H1 (cell line): ENCODE measurements around the gene ALDH5A1. TPM values are rescaled to one million over a fixed set of nuclear protein-coding genes. Genes with fewer than 3 reads are reported as not detected.

Experiments
- CTCF ChIA-PET: fragments of 300-600 bp; sonication (Branson Sonifier 250); formaldehyde crosslinking; loops from one replicate; lab custom pipeline; 2021; ENCODE audit not compliant: partially characterized antibody; lab: Charles Lee
- POLR2A ChIA-PET: fragments of 300-600 bp; sonication (Branson Sonifier 250); formaldehyde crosslinking; loops from one replicate; lab custom pipeline; 2021; ENCODE audit warnings: inconsistent platforms; ENCODE audit not compliant: partially characterized antibody; lab: Charles Lee
- DNase-seq, 2 experiments: peaks; one replicate each; pipeline versions ENCODE4 v3.0.0 to v3.0.0-alpha.2; 2010 to 2022; ENCODE audit warnings: low spot score in 2 of 2, low read depth in 1 of 2, mixed read lengths in 1 of 2
- FAIRE-seq: peaks from 2 replicates; lab custom pipeline; 2011; peaks lifted over from hg19 to GRCh38; lab: Jason Lieb, UNC
- H2AFZ ChIP-seq: 2 replicates; pipeline ENCODE4 v1.8.1; 2012; ENCODE audit warnings: low read length, inconsistent platforms
- H2AK5ac ChIP-seq: 2 replicates; pipeline ENCODE4 v1.6.1; 2013; ENCODE audit warnings: low read depth, low read length
- H2BK120ac ChIP-seq: replicated peaks from 2 replicates; pipeline ENCODE3; 2013; ENCODE audit warnings: low read depth, low read length, inconsistent platforms
- H2BK12ac ChIP-seq: 2 replicates; pipeline ENCODE4 v1.6.1; 2013; ENCODE audit warnings: low read depth, low read length
- H2BK15ac ChIP-seq: 2 replicates; pipeline ENCODE4 v1.6.1; 2013; ENCODE audit warnings: low read length
- H2BK20ac ChIP-seq: 2 replicates; pipeline ENCODE4 v1.6.1; 2013; ENCODE audit warnings: low read length
- H2BK5ac ChIP-seq: 2 replicates; pipeline ENCODE4 v1.6.1; 2013; ENCODE audit warnings: low read depth, low read length
- H3K14ac ChIP-seq: 2 replicates; pipeline ENCODE4 v1.6.1; 2013; ENCODE audit warnings: inconsistent platforms; ENCODE audit not compliant: insufficient read length
- H3K18ac ChIP-seq: 2 replicates; pipeline ENCODE4 v1.6.1; 2013; ENCODE audit warnings: low read length; ENCODE audit errors: extremely low read depth
- H3K23ac ChIP-seq: 2 replicates; pipeline ENCODE4 v1.6.1; 2013; ENCODE audit warnings: inconsistent platforms; ENCODE audit not compliant: insufficient read length
- H3K23me2 ChIP-seq: 2 replicates; pipeline ENCODE4 v1.6.1; 2013; ENCODE audit warnings: low read depth, low read length
- H3K27ac ChIP-seq: 2 replicates; pipeline ENCODE4 v1.6.1; 2011; ENCODE audit warnings: low read depth, low read length, inconsistent platforms
- H3K27me3 ChIP-seq, 4 experiments: replicated peaks in 1 of 4; 1 replicate in 1 of 4; 2 replicates in 3 of 4; pipeline versions ENCODE4 v1.6.1 to v1.8.1; 2011 to 2013; ENCODE audit warnings: low read length in 3 of 4, mild to moderate bottlenecking in 3 of 4, inconsistent platforms in 2 of 4, mixed read lengths in 2 of 4, moderate library complexity in 1 of 4; ENCODE audit not compliant: control insufficient read depth in 3 of 4, insufficient read depth in 3 of 4; ENCODE audit errors: extremely low read depth in 1 of 4
- H3K36me3 ChIP-seq, 4 experiments: 2 replicates each; pipeline versions ENCODE4 v1.6.1 to v1.8.1; 2011 to 2013; ENCODE audit warnings: mild to moderate bottlenecking in 4 of 4, low read length in 3 of 4, moderate library complexity in 2 of 4, control low read depth in 1 of 4, inconsistent platforms in 1 of 4; ENCODE audit not compliant: insufficient read depth in 4 of 4, control insufficient read depth in 2 of 4
- H3K4ac ChIP-seq: replicated peaks from 2 replicates; pipeline ENCODE3; 2013; ENCODE audit warnings: low read length, low read depth, mixed read lengths, inconsistent platforms; ENCODE audit not compliant: insufficient read length
- H3K4me1 ChIP-seq, 4 experiments: replicated peaks in 1 of 4; 1 replicate in 1 of 4; 2 replicates in 3 of 4; pipeline versions ENCODE4 v1.6.1 to v1.8.1; 2011 to 2013; ENCODE audit warnings: low read length in 3 of 4, inconsistent platforms in 2 of 4, mixed read lengths in 1 of 4; ENCODE audit not compliant: insufficient read depth in 4 of 4, control insufficient read depth in 3 of 4
- H3K4me2 ChIP-seq, 2 experiments: 2 replicates each; pipeline versions ENCODE4 v1.6.1 to v1.8.1; 2011 to 2013; ENCODE audit warnings: low read depth in 2 of 2, low read length in 2 of 2, control low read depth in 1 of 2, inconsistent platforms in 1 of 2, mild to moderate bottlenecking in 1 of 2; ENCODE audit not compliant: insufficient read depth in 1 of 2
- H3K4me3 ChIP-seq, 4 experiments: fragments of 200-600, 300-600 bp in 1 of 4; sonication (generic), shearing (Covaris generic), sonication (Bioruptor Twin) in 1 of 4; 2 replicates each; pipeline versions ENCODE4 v1.5.1 to v1.8.1; 2011 to 2016; ENCODE audit warnings: low read length in 4 of 4, low read depth in 3 of 4, control low read depth in 2 of 4, inconsistent platforms in 2 of 4, mild to moderate bottlenecking in 2 of 4, mixed read lengths in 1 of 4, moderate library complexity in 1 of 4; ENCODE audit not compliant: insufficient read depth in 2 of 4; ENCODE audit errors: extremely low read depth in 1 of 4
- H3K56ac ChIP-seq: replicated peaks from 2 replicates; pipeline ENCODE3; 2013; ENCODE audit warnings: low read depth, mild to moderate bottlenecking, mixed read lengths, low read length, inconsistent platforms; ENCODE audit not compliant: insufficient read length
- H3K79me1 ChIP-seq: 2 replicates; pipeline ENCODE4 v1.6.1; 2013; ENCODE audit warnings: low read depth, low read length, control low read depth
- H3K79me2 ChIP-seq, 2 experiments: 2 replicates each; pipeline versions ENCODE4 v1.6.1 to v1.8.1; 2012 to 2013; ENCODE audit warnings: low read length in 2 of 2, mild to moderate bottlenecking in 2 of 2, inconsistent platforms in 1 of 2; ENCODE audit not compliant: insufficient read depth in 2 of 2, control insufficient read depth in 1 of 2
- H3K9ac ChIP-seq, 4 experiments: replicated peaks in 1 of 4; 1 replicate in 1 of 4; 2 replicates in 3 of 4; pipeline versions ENCODE4 v1.6.1 to v1.8.1; 2011 to 2013; ENCODE audit warnings: low read depth in 3 of 4, low read length in 3 of 4, control low read depth in 2 of 4, mild to moderate bottlenecking in 2 of 4, moderate library complexity in 2 of 4, inconsistent platforms in 1 of 4; ENCODE audit errors: extremely low read depth in 1 of 4
- H3K9me3 ChIP-seq, 2 experiments: 2 replicates each; pipeline versions ENCODE4 v1.6.1 to v1.8.1; 2012 to 2013; ENCODE audit warnings: mild to moderate bottlenecking in 2 of 2, moderate library complexity in 2 of 2, control low read depth in 1 of 2, inconsistent platforms in 1 of 2, low read depth in 1 of 2, low read length in 1 of 2, mixed read lengths in 1 of 2; ENCODE audit not compliant: insufficient read depth in 2 of 2
- H4K20me1 ChIP-seq, 2 experiments: replicated peaks in 1 of 2; 2 replicates each; pipeline versions ENCODE3 to v1.8.1; 2011 to 2013; ENCODE audit warnings: inconsistent platforms in 2 of 2, low read length in 2 of 2, mild to moderate bottlenecking in 1 of 2; ENCODE audit not compliant: insufficient read depth in 2 of 2, control insufficient read depth in 1 of 2
- H4K5ac ChIP-seq: 2 replicates; pipeline ENCODE4 v1.6.1; 2013; ENCODE audit warnings: low read length, low read depth, mixed read lengths, inconsistent platforms; ENCODE audit not compliant: insufficient read length
- H4K8ac ChIP-seq: 2 replicates; pipeline ENCODE4 v1.8.0; 2013; ENCODE audit warnings: mild to moderate bottlenecking, moderate library complexity, low read length, inconsistent platforms; ENCODE audit not compliant: insufficient read depth; ENCODE audit errors: extremely low read depth
- H4K91ac ChIP-seq: replicated peaks from 2 replicates; pipeline ENCODE3; 2013; ENCODE audit warnings: low read length, mixed read lengths, inconsistent platforms; ENCODE audit not compliant: insufficient read length
- HDAC6 ChIP-seq: IDR thresholded peaks from one replicate; pipeline ENCODE4 v1.7.1; 2012; ENCODE audit warnings: low read depth, mild to moderate bottlenecking, inconsistent platforms, low read length, moderate library complexity
- NRF1 ChIP-seq: IDR thresholded peaks from 2 replicates; pipeline ENCODE4 v1.6.1; 2011; ENCODE audit warnings: mild to moderate bottlenecking, low read depth, low read length, improper control_type of control experiment
- RXRA ChIP-seq: IDR thresholded peaks from 2 replicates; pipeline ENCODE4 v1.6.1; 2011; ENCODE audit warnings: low read depth, mild to moderate bottlenecking, low read length, moderate library complexity; ENCODE audit not compliant: insufficient read depth
- SP1 ChIP-seq: IDR thresholded peaks from 2 replicates; pipeline ENCODE4 v1.6.1; 2011; ENCODE audit warnings: low read depth, low read length
- WGBS, 2 experiments: shearing (Covaris generic) in 1 of 2; methylation state at CpG; one replicate each; pipeline versions ENCODE4 v1.1.6 to v1.1.7; 2013 to 2015; ENCODE audit warnings: low lambda C conversion rate in 2 of 2, mixed read lengths in 2 of 2, inconsistent platforms in 1 of 2, low coverage in 1 of 2, missing lambda C conversion rate in 1 of 2; ENCODE audit not compliant: insufficient replicate concordance in 2 of 2, insufficient coverage in 1 of 2, insufficient read length in 1 of 2; ENCODE audit errors: extremely low coverage in 1 of 2, missing lambda C conversion rate in 1 of 2; 5-methylcytosine and 5-hydroxymethylcytosine counted together
- polyA plus RNA-seq, 7 experiments: library from polyadenylated mRNA; depleted of rRNA in 3 of 7; stranded (reverse) in 5 of 7; unstranded in 2 of 7; fragments of >200 nt in 5 of 7; fragments of 200-250 nt in 2 of 7; gene quantifications; 1 replicate in 5 of 7; 2 replicates in 1 of 7; 4 replicates in 1 of 7; pipeline versions ENCODE4 v1.2.1 to v1.2.3, GENCODE V29; 2011 to 2013; ENCODE audit warnings: missing spikeins in 2 of 7, mixed read lengths in 2 of 7
- total RNA-seq: library from RNA; stranded (reverse); fragmentation: NEBNext Ultra II Directional; extraction: Animal tissue kit (Norgen Biotek cat#: 25700); gene quantifications from 2 replicates; pipeline ENCODE4 v1.2.1, GENCODE V29; 2021
- TF ChIP-seq, protein P1 (sequence below): IDR thresholded peaks from 2 replicates; pipeline ENCODE4 v1.6.1; 2011; ENCODE audit warnings: low read length, improper control_type of control experiment

Gene ALDH5A1
- total and polyA plus RNA-seq, 2 of the 8 experiments (the other 6 are each of a cell fraction or from before 2014, with no cell fraction given) = 1.5 to 2.4 TPM

- Histone ChIP-seq H3K79me1 (no peaks in the 10 kb centered on the region), H3K14ac (no peak overlapping the region), H2BK15ac (no peak overlapping the region), H3K79me2 (no peaks in the 10 kb centered on the region), H2AFZ (no peak overlapping the region), H3K4me3 (no peak overlapping the region), H3K18ac (no peak overlapping the region), H3K56ac (no peak overlapping the region), H3K9ac (no peak overlapping the region), H3K4ac (no peak overlapping the region), H4K20me1 (no peaks in the 10 kb centered on the region), H2BK20ac (no peak overlapping the region), H4K91ac (no peak overlapping the region), H3K23ac (no peak overlapping the region), H3K27me3 (peaks cover 0 to 6% (median 3%) of the 10 kb centered on the region in 4 experiments; a peak in 4 of 7 replicates), H2AK5ac (no peak overlapping the region), H2BK12ac (no peak overlapping the region), H3K4me2 (peak overlapping the region in 1 of 2 experiments; percentile 11; a peak in 1 of 4 replicates), H4K8ac (no peak overlapping the region), H3K36me3 (0 out of 8 replicates have a peak, but pooled peaks cover 0 to 3% (median 0%) of the 10 kb centered on the region in 4 experiments), H2BK5ac (no peak overlapping the region), H4K5ac (no peak overlapping the region), H3K23me2 (no peaks in the 10 kb centered on the region; the same call in 1 of the 2 replicates), H2BK120ac (no peak overlapping the region), H3K27ac (no peak overlapping the region), H3K9me3 (no peaks in the 10 kb centered on the region), H3K4me1 (0 out of 7 replicates have a peak, but pooled peaks cover 0 to 3% (median 0%) of the 10 kb centered on the region in 4 experiments)
- DNase-seq (no peak), FAIRE-seq (peak; percentile 45)
- POLR2A ChIA-PET = interaction anchor here (1.0 to 2.0 kb wide), 2 partner anchors 112 to 133 kb away, joined by 3 to 5 read pairs; no protein-coding TSS in a partner anchor
- 51 to 100% methylated on average over 1 to 6 of the region's 6 CpGs for WGBS, 2 experiments
- TF ChIP-seq, protein P1, sequence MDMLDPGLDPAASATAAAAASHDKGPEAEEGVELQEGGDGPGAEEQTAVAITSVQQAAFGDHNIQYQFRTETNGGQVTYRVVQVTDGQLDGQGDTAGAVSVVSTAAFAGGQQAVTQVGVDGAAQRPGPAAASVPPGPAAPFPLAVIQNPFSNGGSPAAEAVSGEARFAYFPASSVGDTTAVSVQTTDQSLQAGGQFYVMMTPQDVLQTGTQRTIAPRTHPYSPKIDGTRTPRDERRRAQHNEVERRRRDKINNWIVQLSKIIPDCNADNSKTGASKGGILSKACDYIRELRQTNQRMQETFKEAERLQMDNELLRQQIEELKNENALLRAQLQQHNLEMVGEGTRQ = no peak
- TF ChIP-seq SP1 (no peak), HDAC6 (no peak), RXRA (0 out of 2 replicates have a peak, but pooled peaks have one; percentile 55), NRF1 (no peak)
- CTCF ChIA-PET = interaction anchor here (1.0 to 2.2 kb wide), 7 partner anchors 10 to 694 kb away, joined by 3 to 11 read pairs (median 3); partner anchors contain the start of gene KIAA0319
Observed at GRCh38 chr6:24571361-24571760, 76.6 kb downstream of the ALDH5A1 start.
